GM12801 (cell line): ENCODE results near the gene OR52N4.

ENCODE experiments used
- TF ChIP-seq, protein P1 (sequence below): IDR thresholded peaks from one replicate; pipeline ENCODE4 v1.5.1; 2011; ENCODE audit warnings: control low read depth; ENCODE audit not compliant: insufficient read length; ENCODE audit errors: extremely low read depth

Gene OR52N4

DNA sequence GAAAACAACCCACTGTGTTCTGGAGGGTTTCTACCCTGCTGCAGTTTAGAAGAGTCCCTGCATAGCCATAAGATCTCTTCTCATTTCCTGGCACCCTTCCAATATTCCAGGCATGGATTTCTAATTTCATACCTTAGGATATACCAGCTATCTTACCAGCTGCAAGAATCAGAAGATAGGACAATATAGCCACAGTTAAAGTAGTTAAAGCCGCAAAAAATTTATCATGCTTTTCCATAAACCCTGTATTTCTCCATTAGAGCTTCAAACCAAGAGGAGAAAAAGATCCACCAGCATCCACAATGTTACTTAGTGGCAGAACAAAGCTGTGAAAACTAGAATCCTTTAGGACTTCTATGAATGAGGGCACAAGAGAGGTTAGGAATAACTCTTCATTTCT is 26.4 kb upstream of the OR52N4 start:
- TF ChIP-seq, protein P1, sequence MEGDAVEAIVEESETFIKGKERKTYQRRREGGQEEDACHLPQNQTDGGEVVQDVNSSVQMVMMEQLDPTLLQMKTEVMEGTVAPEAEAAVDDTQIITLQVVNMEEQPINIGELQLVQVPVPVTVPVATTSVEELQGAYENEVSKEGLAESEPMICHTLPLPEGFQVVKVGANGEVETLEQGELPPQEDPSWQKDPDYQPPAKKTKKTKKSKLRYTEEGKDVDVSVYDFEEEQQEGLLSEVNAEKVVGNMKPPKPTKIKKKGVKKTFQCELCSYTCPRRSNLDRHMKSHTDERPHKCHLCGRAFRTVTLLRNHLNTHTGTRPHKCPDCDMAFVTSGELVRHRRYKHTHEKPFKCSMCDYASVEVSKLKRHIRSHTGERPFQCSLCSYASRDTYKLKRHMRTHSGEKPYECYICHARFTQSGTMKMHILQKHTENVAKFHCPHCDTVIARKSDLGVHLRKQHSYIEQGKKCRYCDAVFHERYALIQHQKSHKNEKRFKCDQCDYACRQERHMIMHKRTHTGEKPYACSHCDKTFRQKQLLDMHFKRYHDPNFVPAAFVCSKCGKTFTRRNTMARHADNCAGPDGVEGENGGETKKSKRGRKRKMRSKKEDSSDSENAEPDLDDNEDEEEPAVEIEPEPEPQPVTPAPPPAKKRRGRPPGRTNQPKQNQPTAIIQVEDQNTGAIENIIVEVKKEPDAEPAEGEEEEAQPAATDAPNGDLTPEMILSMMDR, result no peak

DNA sequence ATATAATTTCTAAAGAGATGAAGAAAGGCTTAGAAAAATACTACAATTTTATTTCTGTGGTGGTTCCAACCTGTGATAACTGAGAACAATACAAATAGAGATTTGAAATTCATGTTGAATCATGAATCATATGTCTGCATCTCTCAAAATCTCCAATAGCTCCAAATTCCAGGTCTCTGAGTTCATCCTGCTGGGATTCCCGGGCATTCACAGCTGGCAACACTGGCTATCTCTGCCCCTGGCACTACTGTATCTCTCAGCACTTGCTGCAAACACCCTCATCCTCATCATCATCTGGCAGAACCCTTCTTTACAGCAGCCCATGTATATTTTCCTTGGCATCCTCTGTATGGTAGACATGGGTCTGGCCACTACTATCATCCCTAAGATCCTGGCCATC is 17.6 kb upstream of the OR52N4 start, which contains the start of gene OR56B1:
Gene OR56B1, plus strand, starts transcription at position 53 of the 400 bp plus-strand sequence. Its CDS starts 69 bp downstream, at position 122.
- TF ChIP-seq, protein P1, result no peak

DNA sequence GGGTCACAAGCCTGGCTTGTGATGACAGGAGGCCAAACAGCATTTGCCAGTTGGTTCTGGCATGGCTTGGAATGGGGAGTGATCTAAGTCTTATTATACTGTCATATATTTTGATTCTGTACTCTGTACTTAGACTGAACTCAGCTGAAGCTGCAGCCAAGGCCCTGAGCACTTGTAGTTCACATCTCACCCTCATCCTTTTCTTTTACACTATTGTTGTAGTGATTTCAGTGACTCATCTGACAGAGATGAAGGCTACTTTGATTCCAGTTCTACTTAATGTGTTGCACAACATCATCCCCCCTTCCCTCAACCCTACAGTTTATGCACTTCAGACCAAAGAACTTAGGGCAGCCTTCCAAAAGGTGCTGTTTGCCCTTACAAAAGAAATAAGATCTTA is 17.0 kb upstream of the OR52N4 start:
- TF ChIP-seq, protein P1, result no peak

DNA sequence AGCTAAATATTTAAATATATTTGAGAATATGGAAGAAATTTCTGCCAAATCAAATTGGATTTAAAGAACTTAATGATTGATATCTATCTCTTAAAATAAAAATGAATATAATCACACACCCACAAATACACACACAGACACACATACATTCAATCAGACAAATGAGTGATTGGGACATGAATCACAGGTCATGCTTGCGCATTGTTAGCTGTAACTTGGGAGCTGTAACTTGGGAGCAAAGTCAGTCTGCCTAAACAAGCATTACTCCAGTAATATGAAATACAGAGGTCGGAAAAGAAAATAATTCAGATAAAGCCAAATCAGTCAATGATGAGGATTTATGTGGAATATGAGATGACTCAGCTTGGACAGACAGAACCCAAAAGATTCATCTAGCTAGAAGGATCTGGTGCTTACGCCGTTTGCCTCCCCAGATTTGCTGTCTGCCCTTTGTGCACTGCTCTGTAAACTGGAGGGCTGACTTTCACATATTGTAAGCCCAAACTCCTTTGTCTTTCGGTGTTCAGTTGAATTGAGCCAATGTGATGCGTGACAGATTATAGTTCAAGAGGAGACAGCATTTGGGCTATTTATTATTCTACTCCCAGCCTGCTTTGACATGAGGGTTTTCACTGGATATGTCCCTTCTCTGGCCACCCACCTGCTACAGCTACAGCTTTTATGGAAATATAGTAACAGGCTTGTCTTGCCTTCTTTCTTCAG is 16.2 kb upstream of the OR52N4 start:
- TF ChIP-seq, protein P1, result no peak

- TF ChIP-seq, protein P1, result no peak
Measured at GRCh38 chr11:5738431-5738830, 15.6 kb upstream of the OR52N4 start.

DNA sequence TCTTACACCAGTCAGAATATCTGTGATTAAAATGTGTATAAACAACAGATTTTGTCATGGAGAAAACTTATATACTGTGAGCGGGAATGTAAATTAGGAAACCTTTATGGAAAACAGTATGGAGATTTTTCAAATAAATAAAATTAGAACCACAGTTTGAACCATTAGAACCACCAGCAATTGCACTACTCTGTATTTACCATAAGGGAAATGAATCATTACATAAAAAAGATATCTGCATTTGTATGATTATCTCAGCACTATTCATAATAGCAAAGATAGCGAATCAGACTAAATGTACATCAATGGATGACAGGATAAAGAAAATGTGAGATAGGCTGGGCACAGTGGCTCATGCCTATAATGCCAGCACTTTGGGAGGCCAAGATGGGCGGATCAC is 7.4 kb upstream of the OR52N4 start:
- TF ChIP-seq, protein P1, result no peak

- TF ChIP-seq, protein P1, result no peak
Measured at GRCh38 chr11:5749836-5750235, 4.2 kb upstream of the OR52N4 start.
